HEK293 (cell line): ENCODE results near the gene RUSF1.

Source experiments
- CTCF ChIP-seq: fragments of 450-650 bp; formaldehyde crosslinking; IDR thresholded peaks from 2 replicates; pipeline ENCODE4 v1.5.1; 2016; ENCODE audit warnings: missing biosample characterization, missing genetic modification characterization
- ZBTB8A ChIP-seq: fragments of 450-650 bp; formaldehyde crosslinking; IDR thresholded peaks from 2 replicates; pipeline ENCODE4 v1.5.1; 2016; ENCODE audit warnings: missing biosample characterization, missing genetic modification characterization
- ZNF768 ChIP-seq: fragments of 450-650 bp; formaldehyde crosslinking; IDR thresholded peaks from 2 replicates; pipeline ENCODE4 v1.5.1; 2018; ENCODE audit warnings: missing biosample characterization, mild to moderate bottlenecking, missing genetic modification characterization

- no peak for TF ChIP-seq CTCF (tag by site-specific recombination)
- no peak for TF ChIP-seq ZBTB8A (tag by site-specific recombination)
- TF ChIP-seq ZNF768 = no peak
Measured at GRCh38 chr16:31513884-31514283, 5.7 kb upstream of the RUSF1 start.
